Measurements from ENCODE around the gene TBC1D8.

The TBC1D8 gene

GRCh38 chr2:100977511-100977910, 173.7 kb downstream of the TBC1D8 start:
- DNase-seq (ENCODE audit: low read depth in 2 of 2): no peak

GRCh38 chr2:100976645-100977391, 174.4 kb downstream of the TBC1D8 start:
- DNase-seq (ENCODE audit: low read depth in 2 of 2): no peak

- no peak for DNase-seq (ENCODE audit: low read depth in 2 of 2)
These were observed 175.1 kb downstream of the TBC1D8 start for GRCh38 chr2:100976061-100976460.

- no peak for DNase-seq (ENCODE audit: low read depth in 2 of 2)
These were observed 175.7 kb downstream of the TBC1D8 start for GRCh38 chr2:100975521-100975785.

GRCh38 chr2:100974712-100975520, 176.3 kb downstream of the TBC1D8 start:
- no peak for DNase-seq (ENCODE audit: low read depth in 2 of 2)

GRCh38 chr2:100972452-100972851, 178.7 kb downstream of the TBC1D8 start:
- no peak for DNase-seq (ENCODE audit: low read depth in 2 of 2)

GRCh38 chr2:100971221-100971620, 180.0 kb downstream of the TBC1D8 start:
- DNase-seq (ENCODE audit: low read depth in 2 of 2): no peak

GRCh38 chr2:100969998-100970397, 181.2 kb downstream of the TBC1D8 start:
- DNase-seq (ENCODE audit: low read depth in 2 of 2): no peak

- no peak for DNase-seq (ENCODE audit: low read depth in 2 of 2)
These were observed 182.7 kb downstream of the TBC1D8 start for GRCh38 chr2:100968146-100969145.

GRCh38 chr2:100967716-100968115, 183.5 kb downstream of the TBC1D8 start:
- DNase-seq (ENCODE audit: low read depth in 2 of 2): no peak

GRCh38 chr2:100965596-100965995, 185.6 kb downstream of the TBC1D8 start:
- no peak for DNase-seq (ENCODE audit: low read depth in 2 of 2)

- DNase-seq (ENCODE audit: low read depth in 2 of 2): no peak
These were observed 186.5 kb downstream of the TBC1D8 start for GRCh38 chr2:100964681-100965169.

GRCh38 chr2:100964222-100964621, 187.0 kb downstream of the TBC1D8 start:
- no peak for DNase-seq (ENCODE audit: low read depth in 2 of 2)

- DNase-seq (ENCODE audit: low read depth in 2 of 2): no peak
These were observed 188.2 kb downstream of the TBC1D8 start for GRCh38 chr2:100963026-100963375.

- no peak for DNase-seq (ENCODE audit: low read depth in 2 of 2)
These were observed 188.7 kb downstream of the TBC1D8 start for GRCh38 chr2:100962366-100963025.

GRCh38 chr2:100960688-100961087, 190.5 kb downstream of the TBC1D8 start:
- DNase-seq (ENCODE audit: low read depth in 2 of 2): no peak

GRCh38 chr2:100959225-100959880, 191.8 kb downstream of the TBC1D8 start:
- no peak for DNase-seq (ENCODE audit: low read depth in 2 of 2)

GRCh38 chr2:100957996-100958653, 193.1 kb downstream of the TBC1D8 start:
- DNase-seq (ENCODE audit: low read depth in 2 of 2): no peak
